ENCODE data around the gene ATF5. TPM values are rescaled to one million over a fixed set of nuclear protein-coding genes. Genes with fewer than 3 reads are reported as not detected.

The ATF5 gene
- total RNA-seq, 1 donor from 2014 or later, result 13.8 TPM

GRCh38 chr19:49895566-49896297, 33.3 kb upstream of the ATF5 start:
- DNase-seq (no peak), ATAC-seq (no peak)
- no peaks in the 10 kb centered on the region for H3K36me3 ChIP-seq
- H3K27me3 ChIP-seq (ENCODE audit: low read depth), result no peaks in the 10 kb centered on the region
- no peak overlapping the region for H3K4me3 ChIP-seq
- H3K4me1 ChIP-seq, result peaks cover 27% of the 10 kb centered on the region
- H3K27ac ChIP-seq, result no peak overlapping the region
- intact Hi-C loops (cut with DNase I), result no loop called here
- H3K9me3 ChIP-seq, result no peaks in the 10 kb centered on the region
- TF ChIP-seq CTCF (IDR thresholded peaks at IDR 0.05), result no peak

- TF ChIP-seq CTCF (IDR thresholded peaks at IDR 0.05), result no peak
- H3K36me3 ChIP-seq, result no peaks in the 10 kb centered on the region
- intact Hi-C loops (cut with DNase I), result no loop called here
- peak within 1 kb of the TSS; percentile 64 for H3K27ac ChIP-seq
- H3K4me1 ChIP-seq, result peaks cover 27% of the 10 kb centered on the region
- H3K9me3 ChIP-seq, result no peaks in the 10 kb centered on the region
- no peaks in the 10 kb centered on the region for H3K27me3 ChIP-seq (ENCODE audit: low read depth)
- peak; percentile 65 to 67 for ATAC-seq
- peak within 1 kb of the TSS; percentile 7 for H3K4me3 ChIP-seq
- DNase-seq, result no peak
Measured at GRCh38 chr19:49896863-49897621, 32.0 kb upstream of the ATF5 start, which contains the start of gene IL4I1. TSS of gene IL4I1 (minus strand) at chr19:49896887. CDS start at chr19:49896160, 727 bp downstream.

- no peaks in the 10 kb centered on the region for H3K27me3 ChIP-seq (ENCODE audit: low read depth)
- no peak for DNase-seq
- H3K27ac ChIP-seq, result no peak overlapping the region
- peak overlapping the region; percentile 5 for H3K4me3 ChIP-seq
- H3K36me3 ChIP-seq, result peaks cover 35% of the 10 kb centered on the region
- TF ChIP-seq CTCF (IDR thresholded peaks at IDR 0.05), result no peak
- intact Hi-C loops (cut with DNase I), result no loop called here
- ATAC-seq, result no peak
- H3K9me3 ChIP-seq, result no peaks in the 10 kb centered on the region
- no peaks in the 10 kb centered on the region for H3K4me1 ChIP-seq
Measured at GRCh38 chr19:49904136-49904535, 24.9 kb upstream of the ATF5 start.

- intact Hi-C loops (cut with DNase I), result no loop called here
- DNase-seq, result no peak
- H3K27me3 ChIP-seq (ENCODE audit: low read depth), result no peaks in the 10 kb centered on the region
- TF ChIP-seq CTCF (IDR thresholded peaks at IDR 0.05), result no peak
- peaks cover 42% of the 10 kb centered on the region for H3K36me3 ChIP-seq
- H3K27ac ChIP-seq, result no peak overlapping the region
- peaks cover 13% of the 10 kb centered on the region for H3K4me1 ChIP-seq
- H3K9me3 ChIP-seq, result no peaks in the 10 kb centered on the region
- ATAC-seq, result no peak
- no peak overlapping the region for H3K4me3 ChIP-seq
Measured at GRCh38 chr19:49906879-49907564, 22.0 kb upstream of the ATF5 start.

- Histone ChIP-seq H3K9me3 (no peaks in the 10 kb centered on the region), H3K4me1 (peaks cover 15% of the 10 kb centered on the region), H3K36me3 (peaks cover 46% of the 10 kb centered on the region), H3K27ac (no peak overlapping the region), H3K4me3 (no peak overlapping the region), H3K27me3 (ENCODE audit: low read depth) (no peaks in the 10 kb centered on the region)
- no peak for TF ChIP-seq CTCF (IDR thresholded peaks at IDR 0.05)
- no peak for ATAC-seq
- no peak for DNase-seq
- intact Hi-C loops (cut with DNase I), result no loop called here
Measured at GRCh38 chr19:49907745-49908446, 21.1 kb upstream of the ATF5 start.
